Left cardiac atrium (tissue), 2 donors: ENCODE measurements around the gene KRT7. TPM values are rescaled to one million over a fixed set of nuclear protein-coding genes. Genes with fewer than 3 reads are reported as not detected.

Experiments used
- total RNA-seq, 2 donors: library from RNA; stranded (reverse); fragmentation: NEBNext Ultra II Directional; extraction: Animal tissue kit (Norgen Biotek cat#: 25700); gene quantifications; one replicate each; pipeline ENCODE4 v1.2.1, GENCODE V29; 2021
- donor health status: DM: no; HTN: yes; CAD: no; lungs with severe emphysema.
- donor health status: DM: yes; HTN: yes; CAD: no.

The KRT7 gene
- total RNA-seq, 2 donors from 2014 or later: 1.0 to 34.3 TPM

Other genes with a start within 250 kb of the KRT7 start
- gene TAMALIN, start 226.3 kb upstream of the KRT7 start, total RNA-seq: 10 to 100 TPM; 25.3 to 44.0 TPM
- gene NR4A1, start 181.8 kb upstream of the KRT7 start, total RNA-seq: 100 to 1,000 TPM in 1 of 2 donors, 10 to 100 TPM in 1; 85.6 to 172 TPM
- gene ATG101, start 163.3 kb upstream of the KRT7 start, total RNA-seq: 10 to 100 TPM; 25.2 to 28.7 TPM
- gene SMIM41, start 153.5 kb upstream of the KRT7 start, total RNA-seq: under 1 TPM in 1 of 2 donors, not detected in 1; 0.27 TPM
- gene KRT80, start 41.2 kb upstream of the KRT7 start, total RNA-seq: under 1 TPM in 1 of 2 donors, not detected in 1; 0.44 TPM
- gene KRT86, start 41.4 kb downstream of the KRT7 start, total RNA-seq: not detected
- gene KRT81, start 58.3 kb downstream of the KRT7 start, total RNA-seq: not detected
- gene KRT83, start 88.2 kb downstream of the KRT7 start, total RNA-seq: not detected
- gene KRT85, start 134.2 kb downstream of the KRT7 start, total RNA-seq: not detected
- gene KRT84, start 152.4 kb downstream of the KRT7 start, total RNA-seq: not detected
- not detected for gene KRT82, start 173.1 kb downstream of the KRT7 start, total RNA-seq
- not detected for gene KRT75, start 201.1 kb downstream of the KRT7 start, total RNA-seq
- gene KRT6B, start 218.9 kb downstream of the KRT7 start, total RNA-seq: not detected
- gene KRT6C, start 240.6 kb downstream of the KRT7 start, total RNA-seq: not detected